Stimulated activated naive CD4-positive, alpha-beta T cell treated with Interleukin-2 at 50 U/mL for 16 hours (primary cell): ENCODE data around the gene APPBP2.
"Not testable (repeated sequence)": the region's sequence is repeated elsewhere in the genome, so short reads cannot be mapped to it uniquely, and the experiment has no call there.

Source experiments
- DNase-seq: peaks from one replicate; lab custom pipeline; 2025; lab: John Stamatoyannopoulos, UW

Gene APPBP2

DNA sequence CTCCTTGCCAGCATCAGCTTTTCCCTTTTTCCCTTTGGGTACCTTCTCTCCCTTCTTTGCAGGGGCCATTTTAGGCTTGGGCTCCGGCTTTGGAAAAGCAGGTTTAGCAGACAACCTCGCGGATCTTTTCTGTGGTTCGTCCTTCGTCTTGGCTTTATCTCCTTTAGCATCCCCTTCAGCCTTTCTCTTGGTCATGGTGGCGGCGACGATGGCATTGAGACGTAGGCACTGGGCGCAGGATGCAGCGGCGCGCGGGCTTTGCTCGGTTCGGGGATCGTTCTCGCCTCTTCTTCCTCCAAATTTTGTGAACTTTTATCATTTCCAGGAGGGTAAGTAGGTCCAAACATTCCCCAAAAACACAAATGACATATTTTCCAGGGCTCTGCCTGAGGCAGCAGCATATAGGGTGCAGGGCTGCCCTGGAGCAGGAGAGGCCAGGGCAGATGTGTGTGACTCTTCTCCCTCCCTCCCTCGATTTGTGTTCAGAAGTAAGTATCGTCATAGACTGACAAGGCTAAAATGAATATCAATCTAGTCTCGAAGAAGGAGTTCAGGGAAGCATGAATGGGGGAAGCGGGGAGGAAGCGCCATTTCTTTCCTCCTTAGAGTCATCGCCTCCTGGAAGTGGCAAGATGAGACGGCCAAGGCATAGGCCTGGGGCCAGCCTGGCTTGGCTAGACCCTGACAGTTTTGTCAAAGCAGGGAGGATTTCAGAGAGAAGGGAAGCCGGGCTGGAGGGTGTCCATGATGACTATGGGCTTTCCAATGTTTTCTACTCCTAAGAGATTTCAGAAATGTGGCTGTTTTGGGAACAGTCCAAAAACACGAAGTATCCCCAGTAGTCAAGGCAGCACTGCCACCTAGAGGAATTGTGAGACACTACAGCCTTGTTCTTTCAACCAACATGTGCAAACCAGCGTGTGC, 90.5 kb downstream of the APPBP2 start:
- DNase-seq, result peak; percentile 9

DNA sequence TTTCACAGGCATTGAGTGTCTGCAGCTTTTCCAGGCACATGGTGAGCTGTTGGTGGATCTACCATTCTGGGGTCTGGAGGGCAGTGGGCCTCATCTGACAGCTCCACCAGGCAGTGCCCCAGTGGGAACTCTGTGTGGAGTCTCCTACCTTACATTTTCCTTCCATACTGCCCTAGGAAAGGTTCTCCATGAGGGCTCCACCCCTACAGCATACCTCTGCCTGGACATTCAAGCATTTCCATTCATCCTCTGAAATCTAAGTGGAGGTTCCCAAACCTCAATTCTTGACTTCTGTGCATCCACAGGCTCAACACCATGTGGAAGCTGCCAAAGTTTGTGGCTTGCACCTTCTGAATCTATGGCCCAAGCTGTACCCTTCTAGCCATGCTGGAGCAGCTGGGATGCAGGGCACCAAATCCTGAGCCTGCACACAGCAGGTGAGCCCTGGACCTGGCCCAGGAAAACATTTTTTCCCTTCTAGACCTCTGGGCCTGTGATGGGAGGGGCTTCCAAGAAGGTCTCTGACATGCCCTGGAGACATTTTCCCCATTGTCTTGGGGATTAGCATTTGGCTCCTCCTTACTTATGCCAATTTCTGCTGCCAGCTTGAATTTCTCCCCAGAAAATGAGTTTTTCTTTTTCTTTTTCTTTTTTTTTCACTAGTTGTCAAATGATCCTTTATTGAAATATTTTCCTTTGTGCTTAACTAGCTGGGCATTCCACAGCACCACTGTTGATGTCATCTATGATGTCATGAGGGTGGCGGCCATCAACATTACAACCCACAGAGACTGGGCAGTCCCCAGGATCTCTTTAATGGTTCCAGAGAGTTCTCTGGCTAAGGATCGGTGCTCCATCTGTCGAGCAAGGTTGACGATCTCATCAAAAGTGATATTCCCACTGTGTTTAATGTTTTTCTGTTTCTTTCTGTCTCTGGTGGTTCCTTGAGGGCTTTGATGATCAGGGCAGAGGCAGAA, 92.7 kb downstream of the APPBP2 start:
- DNase-seq, result not testable (repeated sequence)

DNA sequence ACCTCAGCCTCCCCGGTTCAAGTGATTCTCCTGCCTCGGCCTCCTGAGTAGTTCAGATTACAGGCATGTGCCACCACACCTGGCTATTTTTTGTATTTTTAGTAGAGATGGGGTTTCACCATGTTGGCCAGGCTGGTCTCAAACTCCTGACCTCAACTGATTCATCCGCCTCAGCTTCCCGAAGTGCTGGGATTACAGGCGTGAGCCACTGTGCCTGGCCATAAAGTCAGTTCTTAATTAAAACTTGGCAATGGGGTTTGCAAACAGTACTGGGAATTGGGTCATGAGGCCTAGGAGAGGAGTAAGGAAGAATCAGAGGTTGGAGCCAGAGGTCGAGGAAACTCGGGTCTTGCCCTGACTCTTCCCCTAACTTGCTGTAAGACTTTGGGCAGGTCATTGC, 95.5 kb downstream of the APPBP2 start:
- not testable (repeated sequence) for DNase-seq

DNA sequence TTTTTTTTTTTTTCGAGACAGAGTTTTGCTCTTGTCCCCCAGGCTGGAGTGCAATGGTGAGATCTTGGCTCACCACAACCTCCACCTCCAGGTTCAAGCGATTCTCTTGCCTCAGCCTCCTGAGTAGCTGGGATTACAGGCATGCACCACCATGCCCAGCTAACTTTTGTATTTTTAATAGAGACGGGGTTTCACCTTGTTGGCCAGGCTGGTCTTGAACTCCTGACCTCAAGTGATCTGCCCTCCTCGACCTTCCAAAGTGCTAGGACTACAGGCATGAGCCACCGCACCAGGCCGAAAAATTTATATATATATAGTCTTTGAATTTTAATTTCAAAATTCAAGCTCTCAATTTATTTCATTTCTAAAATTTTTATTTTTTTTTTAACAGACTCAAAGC, 97.6 kb downstream of the APPBP2 start:
- not testable (repeated sequence) for DNase-seq

DNA sequence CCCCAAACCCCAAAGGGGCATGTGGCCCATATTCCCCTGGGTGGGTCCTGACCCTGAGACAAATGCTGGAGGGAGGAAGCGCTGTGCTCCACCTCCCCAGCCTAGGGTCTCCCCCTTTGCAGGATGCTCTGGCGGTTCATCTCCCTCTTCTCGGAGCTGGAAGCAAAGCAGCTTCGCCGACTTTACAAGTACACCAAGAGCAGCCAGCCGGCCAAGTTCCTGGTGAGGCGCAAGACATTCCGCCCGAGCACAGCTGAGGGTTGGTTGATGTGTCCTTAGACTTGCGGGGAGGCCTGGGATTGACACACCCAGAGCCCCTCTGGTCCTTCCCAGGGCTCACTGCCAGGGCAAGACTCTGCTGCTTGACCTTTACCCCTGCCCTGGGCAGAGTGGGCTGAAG, 99.4 kb downstream of the APPBP2 start:
- no peak for DNase-seq

DNA sequence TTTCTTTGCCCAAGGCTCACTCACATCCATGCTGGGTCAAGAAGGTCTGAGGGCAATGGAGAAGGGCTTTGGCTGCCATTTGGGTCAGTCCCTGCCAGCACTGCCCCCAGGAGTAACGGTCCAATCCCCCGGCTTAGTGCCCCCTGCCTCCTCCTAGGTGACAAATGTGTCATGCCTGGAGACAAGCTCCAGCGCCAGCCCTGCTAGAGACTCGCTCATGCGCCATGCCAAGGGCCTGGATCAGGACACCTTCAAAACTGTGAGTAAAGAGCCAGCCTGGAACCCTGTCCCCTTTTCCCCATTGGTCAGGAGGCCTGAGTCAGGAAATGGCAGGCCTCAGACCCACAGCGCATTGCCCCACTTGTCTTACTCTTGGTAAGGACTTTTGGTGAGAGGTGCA, 100.4 kb downstream of the APPBP2 start:
- no peak for DNase-seq

DNA sequence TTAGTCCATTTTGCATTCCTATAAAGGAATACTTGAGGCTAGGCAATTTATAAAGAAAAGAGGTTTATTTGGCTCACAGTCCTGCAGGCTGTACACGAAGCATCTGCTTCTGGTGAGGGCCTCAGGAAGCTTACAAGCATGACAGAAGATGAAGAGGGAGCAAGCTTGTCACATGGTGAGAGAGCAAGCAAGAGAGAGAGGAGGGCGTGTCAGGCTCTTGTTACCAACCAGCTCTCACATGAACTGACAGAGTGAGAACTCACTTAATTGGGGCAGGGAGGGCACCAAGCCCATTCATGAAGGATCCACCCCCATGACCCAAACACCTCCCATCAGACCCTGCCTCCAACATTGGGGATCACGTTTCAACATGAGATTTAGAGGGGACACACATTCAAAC, 102.2 kb downstream of the APPBP2 start:
- DNase-seq, result no peak

DNA sequence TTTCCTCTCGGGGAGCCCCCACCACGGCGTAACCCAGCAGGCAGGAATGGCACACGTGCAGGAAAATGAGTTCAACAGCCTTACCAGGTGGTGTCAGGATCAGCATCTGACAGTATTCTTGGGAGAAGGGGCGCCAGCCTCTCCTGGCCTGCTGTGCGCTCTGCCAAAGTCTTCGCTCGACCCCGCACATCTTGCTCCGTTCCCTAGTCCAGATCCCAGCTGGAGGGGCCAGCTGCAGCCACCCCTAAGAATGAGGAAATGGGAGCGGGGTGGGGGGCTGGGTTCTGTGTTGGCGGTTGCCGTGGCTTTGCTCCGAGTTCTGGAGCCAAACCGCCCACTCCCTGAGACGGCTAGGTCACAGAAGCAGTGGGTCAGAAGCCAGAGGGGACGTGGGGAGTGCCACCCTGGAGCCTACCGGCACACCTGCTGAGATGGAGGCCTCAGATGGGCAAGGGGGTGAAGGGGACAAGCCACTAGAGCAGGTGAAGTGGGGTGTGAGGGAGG, 103.8 kb downstream of the APPBP2 start, which contains the start of gene CHCT1:
Gene CHCT1, plus strand, starts transcription at position 328 of the 504 bp plus-strand sequence. Its CDS starts 104 bp downstream, at position 432.
- no peak for DNase-seq

DNA sequence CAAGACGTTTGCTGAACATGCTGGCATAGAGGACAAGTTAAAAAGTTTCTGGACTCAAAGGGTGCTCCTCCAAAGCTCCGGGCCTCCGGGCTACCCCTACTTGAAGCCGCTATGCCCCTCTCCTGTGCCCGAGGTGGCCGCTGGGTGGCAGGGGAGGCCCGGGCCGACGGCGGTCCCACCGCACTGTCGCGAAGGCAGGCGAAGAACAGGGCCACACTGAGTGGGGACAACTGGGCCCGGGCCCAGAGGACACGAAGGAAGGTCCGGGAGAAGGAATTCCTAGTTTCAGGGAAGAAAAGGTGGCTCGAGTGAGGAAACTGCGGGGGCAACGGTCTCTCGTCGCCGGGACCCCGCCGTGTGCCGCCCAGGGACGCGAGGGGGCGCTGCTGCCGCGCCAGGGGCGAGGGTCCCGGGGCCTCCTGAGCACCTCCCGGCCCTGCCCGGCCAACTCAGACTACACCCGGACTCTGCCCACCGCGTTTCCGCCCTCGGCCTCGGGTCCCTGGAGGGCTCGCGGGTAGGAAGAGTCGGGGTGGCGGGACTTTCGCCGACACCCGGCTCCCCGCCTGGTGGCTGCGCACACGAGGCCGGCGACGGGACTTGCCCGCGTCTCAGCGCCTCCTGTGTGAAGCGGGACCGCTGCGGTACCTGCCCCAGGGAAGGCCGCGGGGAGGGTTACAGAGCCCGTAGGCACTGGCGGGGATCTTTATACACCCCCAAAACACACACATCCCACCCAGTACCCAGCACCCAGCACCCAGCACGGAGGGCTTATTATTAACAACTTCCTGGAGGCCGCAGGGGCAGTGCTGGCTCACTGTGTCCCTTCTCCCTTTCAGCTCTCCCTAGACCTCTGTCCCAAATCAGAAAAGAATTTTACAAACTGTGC, 104.5 kb downstream of the APPBP2 start:
- DNase-seq, result peak; percentile 74

DNA sequence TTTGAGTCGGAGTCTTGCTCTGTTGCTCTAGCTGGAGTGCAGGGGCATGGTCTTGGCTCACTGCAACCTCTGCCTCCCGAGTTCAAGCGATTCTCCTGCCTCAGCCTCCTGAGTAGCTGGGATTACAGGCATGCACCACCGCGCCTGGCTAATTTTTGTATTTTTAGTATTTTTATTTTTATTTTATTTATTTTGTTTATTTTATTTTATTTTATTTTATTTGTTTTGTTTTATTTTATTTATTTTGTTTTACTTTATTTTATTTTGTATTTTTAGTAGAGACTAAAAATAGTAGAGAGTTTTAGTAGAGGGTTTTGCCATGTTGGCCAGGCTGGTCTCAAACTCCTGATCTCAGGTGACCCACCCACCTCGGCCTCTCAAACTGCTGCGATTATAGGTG, 106.2 kb downstream of the APPBP2 start:
- not testable (repeated sequence) for DNase-seq

DNA sequence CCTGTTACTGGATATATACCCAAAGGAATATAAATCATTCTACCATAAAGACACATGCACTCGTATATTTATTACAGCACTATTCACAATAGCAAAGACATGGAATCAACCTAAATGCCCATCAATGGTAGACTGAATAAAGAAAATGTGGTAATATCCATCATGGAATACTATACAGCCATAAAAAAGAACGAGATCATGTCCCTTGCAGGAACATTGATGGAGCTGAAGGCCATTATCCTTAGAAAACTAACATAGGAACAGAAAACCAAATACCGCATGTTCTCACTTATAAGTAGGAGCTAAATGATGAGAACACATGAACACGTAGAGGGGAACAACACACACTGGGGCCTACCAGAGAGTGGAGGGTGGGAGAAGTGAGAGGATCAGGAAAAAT, 107.0 kb downstream of the APPBP2 start:
- DNase-seq, result not testable (repeated sequence)

DNA sequence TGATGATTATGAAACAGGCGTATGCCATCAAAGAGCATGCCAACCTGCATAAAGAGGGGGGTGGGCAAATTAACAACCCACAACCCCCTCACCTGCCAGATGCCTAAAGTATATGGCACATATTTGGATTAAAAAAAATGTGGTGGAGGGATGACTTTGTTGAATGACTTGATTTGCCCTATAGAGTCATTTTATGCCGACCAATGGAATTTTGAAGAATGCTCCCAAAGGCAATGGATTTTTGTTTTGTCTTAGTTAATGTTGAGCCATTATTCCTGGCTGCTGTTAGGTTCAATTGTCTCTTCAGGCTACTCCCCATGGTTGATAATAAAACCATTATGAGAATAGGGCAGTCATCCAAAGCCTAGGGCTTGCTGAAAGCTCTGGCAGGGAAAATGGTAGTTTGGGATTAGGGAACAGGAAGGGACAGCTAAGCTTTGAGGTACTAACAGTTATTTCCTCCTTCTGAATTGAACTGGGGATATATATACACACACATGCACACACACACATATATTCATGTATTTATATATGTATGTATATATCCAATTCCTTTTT, 109.6 kb downstream of the APPBP2 start:
- DNase-seq, result no peak

DNA sequence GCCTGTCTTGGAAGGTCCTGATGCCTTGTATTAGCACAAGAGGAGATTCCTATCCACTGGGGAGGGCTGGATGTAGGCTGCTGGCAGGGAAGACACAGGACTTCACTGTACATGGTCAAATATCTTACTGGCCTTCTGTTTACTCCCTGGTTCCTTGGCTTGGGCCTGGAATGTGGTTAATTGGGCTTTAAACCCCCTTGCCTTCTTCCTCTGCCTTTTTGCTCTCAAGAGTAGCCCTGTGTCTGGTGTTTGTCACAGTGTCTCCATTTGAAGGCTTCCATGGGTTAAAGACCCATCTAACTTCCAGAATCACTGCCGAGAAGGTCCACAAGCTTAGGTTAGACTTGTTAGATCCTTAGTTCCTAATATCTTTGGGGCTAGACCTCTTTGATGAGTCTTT, 110.9 kb downstream of the APPBP2 start:
- DNase-seq, result no peak

DNA sequence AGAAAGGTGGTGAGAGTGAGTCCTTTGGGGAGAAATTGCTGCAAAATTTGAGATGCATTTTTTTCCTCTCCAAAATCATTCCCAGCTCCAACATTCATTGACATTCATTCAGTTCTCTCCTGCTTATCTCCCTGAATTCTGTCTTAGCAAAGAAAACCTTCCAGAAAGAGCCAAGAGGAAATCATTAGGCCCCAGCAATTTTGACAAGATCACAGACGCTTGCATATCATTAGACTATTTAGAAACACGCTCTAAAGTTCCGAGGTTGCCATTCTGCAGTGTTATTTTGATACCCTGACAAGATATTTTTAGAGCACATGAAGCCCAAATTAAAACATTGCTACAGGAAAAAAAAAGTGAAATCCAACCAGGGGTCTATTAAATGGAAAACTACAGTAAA, 113.3 kb downstream of the APPBP2 start:
- DNase-seq, result no peak

DNA sequence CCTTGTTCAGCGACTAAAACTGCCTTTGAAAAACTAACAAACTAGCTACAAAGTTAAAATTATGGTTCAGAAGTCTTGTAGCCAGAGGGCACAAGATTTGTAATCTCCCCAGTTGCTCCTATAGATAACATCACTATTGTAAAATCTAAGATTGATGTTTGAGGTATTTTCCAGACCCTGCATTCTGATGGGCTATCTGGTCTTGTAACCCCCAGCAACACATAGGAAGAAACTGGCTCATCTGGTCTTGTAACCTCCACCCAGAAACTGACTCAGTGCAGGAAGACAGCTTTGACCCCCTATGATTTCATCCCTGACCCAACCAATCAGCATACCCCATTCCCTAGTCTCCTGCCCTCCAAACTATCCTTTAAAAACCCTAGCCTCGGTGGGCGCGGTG, 116.0 kb downstream of the APPBP2 start:
- DNase-seq, result no peak

DNA sequence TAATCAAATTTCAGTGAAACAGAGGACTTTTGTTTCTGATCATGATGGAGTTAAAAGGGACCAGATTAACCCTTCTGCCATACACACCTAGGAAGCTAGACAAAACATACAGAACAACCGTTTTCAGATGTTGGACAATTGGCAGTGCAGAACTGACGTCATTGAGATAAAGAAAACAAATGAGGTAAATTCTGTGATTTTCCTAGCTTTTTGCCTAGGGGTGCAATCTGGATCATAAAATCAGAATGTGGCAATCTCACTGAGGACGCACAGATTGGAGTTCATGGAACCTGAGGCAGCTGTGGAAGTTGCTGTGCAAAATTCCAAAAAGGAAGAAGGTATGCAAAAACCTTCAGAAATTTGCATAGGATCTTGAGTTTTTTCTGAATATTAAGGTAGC, 119.2 kb downstream of the APPBP2 start:
- no peak for DNase-seq

DNA sequence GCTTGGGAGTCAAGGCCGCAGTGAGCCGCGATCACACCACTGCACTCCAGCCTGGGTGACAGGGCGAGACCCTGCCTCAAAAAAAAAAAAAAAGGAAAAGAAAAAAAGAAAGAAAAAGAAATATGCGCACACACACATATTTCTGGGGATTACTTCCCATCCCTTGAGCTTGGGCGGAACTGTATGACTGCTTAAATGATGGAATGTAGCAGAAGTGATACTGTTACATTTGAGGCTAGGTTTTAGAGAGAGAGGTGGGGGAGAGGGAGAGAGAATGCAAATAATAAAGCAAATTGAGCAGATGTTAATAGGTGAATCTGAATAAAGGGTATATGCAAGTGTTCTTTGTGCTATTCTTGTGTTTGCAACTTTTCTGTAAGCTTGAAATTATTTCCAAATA, 122.1 kb downstream of the APPBP2 start:
- no peak for DNase-seq

DNA sequence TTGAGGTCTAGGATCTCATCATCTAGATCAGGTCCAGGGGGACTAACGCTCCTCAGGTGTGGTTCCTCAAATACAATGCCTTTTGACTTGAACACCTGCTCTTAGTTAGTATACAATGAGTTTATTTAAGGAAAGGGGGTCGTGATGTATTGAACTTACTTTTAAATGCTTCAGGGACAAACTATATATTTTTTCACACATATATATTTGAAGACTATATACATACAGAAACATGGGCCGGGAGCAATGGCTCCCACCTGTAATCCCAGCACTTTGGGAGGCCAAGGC, 122.6 kb downstream of the APPBP2 start:
- DNase-seq, result no peak

DNA sequence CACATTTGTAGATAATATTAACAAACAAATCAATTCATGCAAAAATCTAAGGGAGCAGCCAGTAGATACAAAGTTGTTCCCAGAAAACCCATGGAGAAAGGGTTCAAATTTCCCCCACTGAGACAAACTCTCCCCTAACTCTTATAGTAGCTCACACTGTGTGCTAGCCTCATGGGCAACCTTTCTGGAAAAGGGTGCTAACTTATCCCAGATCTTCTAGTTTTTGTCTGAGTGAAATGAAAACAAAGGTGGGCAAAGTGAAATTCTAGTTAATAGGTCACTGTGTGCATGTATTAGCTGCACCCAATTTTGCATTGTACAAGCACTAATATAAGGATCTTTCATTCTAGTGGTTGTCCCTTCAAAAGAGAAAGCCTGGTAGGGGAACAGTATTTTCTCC, 124.2 kb downstream of the APPBP2 start:
- DNase-seq, result no peak

DNA sequence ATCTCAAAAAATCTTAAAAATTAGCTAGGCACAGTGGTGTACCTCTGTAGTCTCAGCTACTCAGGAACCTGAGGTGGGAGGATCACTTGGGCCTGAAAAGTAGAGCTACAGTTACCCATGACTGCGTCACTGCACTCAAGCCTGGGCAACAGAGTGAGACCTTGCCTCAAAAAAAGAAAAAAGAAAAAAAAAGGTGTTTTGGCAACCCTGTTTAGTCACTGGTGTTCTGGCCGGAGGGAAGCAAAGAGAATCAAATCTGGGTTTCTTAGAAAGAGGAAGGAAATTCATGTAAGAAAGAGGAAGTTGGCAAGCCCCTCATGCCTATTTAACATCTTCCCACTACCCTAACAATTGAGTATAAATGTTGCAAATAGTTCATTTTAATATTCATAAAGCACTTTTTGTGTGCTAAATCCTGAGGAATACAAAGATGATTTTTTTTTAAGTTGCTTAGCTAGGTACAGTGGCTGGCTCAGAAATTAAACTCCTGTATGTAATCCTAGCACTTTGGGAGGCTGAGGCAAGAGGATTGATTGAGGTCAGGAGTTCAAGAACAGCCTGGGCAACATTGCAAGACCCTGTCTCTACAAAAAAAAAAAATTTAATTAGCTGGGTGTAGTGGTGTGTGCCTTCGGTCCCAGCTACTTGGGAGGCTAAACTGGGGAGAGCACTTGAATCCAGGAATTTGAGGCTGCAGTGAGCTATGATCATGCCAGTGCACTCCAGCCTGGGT, 127.6 kb downstream of the APPBP2 start:
- no peak for DNase-seq

DNA sequence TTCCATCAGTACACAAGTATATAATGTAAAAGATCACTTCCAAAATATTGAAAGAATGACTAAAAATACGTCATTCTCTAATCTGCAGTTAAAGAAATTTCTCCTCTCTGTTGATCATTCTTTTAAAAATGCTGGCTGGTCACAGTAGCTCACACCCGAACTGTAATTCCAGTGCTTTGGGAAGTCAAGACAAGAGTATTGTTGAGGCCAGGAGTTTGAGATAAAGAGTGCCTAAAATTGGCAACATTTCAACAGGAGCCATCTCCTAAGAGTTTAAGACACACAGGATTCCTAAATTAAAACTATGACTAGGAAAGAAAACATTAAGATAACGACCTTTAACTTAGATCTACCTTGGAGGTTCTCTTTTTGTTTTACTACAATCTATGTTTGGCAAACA, 129.6 kb downstream of the APPBP2 start:
- DNase-seq, result no peak
